Epidermal melanocyte (primary cell): Measurements from ENCODE around the gene PNLDC1.

Experiments
- DNase-seq: peaks from one replicate; pipeline ENCODE4 v3.0.0; 2011; ENCODE audit warnings: low spot score; ENCODE audit not compliant: insufficient read length

Gene PNLDC1, protein sequence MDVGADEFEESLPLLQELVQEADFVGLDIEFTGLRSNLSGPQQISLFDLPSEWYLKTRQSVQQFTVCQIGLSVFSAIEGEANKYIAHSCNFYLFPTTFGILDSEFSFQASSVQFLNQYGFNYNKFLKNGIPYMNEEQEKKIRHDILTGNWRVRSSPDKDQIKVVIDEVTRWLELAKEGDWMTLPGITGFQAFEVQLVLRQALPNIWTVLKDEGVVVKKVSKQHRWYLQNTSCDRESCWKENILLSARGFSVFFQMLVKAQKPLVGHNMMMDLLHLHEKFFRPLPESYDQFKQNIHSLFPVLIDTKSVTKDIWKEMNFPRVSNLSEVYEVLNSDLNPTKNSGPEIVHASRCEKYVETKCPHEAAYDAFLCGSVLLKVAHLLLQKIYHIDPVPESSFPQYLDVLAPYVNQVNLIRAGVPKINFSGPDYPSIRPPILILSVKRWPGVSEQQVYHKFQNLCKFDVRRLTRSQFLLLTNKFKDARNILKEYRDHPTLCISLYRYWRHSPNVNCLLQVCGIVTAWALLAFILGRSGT

DNA sequence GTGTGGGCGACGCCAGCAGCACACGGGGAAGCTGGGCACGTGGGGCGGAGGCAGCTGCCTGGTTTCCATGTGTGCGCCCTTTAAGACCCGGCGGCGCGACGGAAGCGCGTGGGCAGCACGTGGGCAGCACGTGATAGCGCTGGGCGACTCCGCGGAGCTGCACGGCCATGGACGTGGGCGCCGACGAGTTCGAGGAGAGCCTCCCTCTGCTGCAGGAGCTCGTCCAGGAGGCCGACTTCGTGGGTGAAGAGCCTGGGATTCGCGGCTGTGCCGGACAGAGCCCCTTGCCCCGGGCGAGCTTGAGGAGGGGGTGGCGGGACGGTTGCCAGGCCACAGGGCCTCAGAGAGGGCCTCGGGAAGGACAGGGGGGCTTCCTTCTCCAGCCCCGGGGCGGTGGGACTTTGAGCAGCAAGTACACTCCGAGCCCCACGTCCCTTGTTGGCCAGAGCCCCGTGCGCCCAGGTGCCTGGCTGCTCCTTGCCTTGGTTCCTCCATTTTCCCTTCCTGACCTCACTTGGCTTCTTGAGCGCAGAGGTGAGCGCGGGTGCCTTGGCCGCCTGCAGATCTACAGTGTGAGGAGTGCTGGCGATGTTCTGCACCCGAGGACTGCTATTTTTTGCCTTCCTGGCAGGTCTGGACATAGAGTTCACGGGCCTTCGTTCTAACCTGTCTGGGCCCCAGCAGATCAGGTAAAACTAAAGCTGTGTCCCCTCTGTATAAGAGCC is at the start of gene PNLDC1:
PNLDC1 (plus strand) TSS at position 136 of the 725 bp plus-strand sequence; CDS start at position 168, 32 bp downstream.
- DNase-seq = no peak

DNA sequence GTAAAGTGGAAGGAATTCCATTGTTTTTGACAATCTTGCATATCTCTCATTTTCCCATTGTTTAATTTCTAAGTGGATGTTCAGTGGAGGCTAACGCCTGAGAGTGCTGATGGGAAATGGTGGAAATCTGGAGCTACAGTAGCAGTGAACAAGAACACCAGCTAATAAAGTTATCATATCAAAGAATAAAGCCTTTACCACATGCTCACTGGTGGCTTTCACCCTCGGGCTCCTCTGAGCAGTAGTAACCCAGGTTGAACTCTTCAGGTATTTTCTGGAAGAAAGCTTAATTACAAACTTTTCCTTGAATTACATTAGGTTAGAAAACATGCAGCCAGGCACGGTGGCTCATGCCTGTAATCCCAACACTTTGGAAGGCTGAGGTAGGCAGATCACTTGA is 48.6 kb upstream of the PNLDC1 start:
- no peak for DNase-seq

DNA sequence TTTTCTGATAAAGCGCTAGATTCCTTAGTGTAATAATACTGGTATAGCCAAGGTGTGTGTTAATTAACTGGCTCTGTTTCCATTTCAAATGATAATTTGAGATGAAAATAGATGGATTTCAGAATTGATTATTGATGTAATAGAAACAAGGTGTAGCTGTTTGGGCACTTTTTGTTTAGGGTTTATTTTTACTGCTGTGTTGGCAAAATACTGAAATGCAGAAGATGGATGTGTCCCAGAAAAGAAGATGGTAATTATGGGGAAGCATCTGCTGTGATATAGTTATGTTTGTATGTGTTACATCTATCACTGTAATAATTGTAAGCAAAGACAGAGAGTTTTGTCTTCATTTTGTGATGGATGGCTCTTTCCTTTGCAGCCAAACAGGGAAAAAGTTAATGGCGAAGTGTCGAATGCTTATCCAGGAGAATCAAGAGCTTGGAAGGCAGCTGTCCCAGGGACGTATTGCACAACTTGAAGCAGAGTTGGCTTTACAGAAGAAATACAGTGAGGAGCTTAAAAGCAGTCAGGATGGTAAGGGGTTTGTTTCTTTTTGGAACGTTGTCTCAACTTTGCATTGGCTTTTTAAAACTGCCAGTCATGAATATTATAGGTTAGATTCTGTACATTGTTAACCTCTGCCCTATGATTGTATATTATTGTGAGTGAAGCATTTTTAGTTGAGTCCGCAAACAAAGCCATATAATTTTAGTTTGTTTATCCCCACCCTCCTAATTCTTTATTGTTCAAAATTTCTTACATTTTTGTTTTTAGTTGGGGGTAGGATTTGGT is 46.8 kb upstream of the PNLDC1 start:
- no peak for DNase-seq

DNA sequence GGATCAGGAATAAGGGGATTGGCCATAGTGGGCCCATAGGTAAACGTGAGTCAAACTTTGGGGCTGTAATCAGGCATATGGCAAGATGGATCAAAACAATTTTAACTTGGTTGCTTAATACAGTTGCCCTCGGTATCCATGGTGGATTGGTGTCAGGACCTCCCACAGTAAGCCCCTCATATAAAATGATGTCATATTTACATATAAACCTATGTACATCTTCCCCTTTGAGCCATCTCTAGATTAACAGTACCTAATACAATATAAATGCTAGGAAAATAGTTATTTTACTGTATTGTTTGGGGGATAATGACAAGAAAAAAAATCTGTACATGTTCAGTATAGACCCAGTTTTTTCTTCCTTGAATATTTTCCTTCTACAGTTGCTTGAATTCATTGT is 45.7 kb upstream of the PNLDC1 start:
- DNase-seq = no peak

DNA sequence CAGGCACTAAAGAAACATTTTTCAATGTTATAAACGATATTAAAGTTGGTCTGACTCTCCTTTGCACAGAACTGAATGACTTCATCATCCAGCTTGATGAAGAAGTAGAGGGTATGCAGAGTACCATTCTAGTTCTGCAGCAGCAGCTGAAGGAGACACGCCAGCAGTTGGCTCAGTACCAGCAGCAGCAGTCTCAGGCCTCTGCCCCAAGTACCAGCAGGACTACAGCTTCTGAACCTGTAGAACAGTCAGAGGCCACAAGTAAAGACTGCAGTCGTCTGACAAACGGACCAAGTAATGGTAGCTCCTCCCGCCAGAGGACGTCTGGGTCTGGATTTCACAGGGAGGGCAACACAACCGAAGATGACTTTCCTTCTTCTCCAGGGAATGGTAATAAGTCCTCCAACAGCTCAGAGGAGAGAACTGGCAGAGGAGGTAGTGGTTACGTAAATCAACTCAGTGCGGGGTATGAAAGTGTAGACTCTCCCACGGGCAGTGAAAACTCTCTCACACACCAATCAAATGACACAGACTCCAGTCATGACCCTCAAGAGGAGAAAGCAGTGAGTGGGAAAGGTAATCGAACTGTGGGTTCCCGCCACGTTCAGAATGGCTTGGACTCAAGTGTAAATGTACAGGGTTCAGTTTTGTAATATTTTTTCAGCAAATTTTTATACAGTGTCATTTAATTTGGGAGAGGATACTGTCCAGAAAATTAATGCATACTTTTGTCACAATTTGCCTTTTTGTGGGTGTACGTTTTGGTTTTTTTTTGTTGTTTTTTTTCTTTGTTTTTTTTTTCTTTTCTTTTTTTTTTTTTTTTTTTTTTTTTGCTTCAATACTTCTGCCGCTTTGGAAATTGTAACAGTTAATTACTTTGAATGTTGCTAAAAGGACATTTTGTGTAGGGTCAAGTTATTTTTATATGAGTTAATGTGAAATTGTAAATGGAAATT is 44.8 kb upstream of the PNLDC1 start:
- no peak for DNase-seq

DNA sequence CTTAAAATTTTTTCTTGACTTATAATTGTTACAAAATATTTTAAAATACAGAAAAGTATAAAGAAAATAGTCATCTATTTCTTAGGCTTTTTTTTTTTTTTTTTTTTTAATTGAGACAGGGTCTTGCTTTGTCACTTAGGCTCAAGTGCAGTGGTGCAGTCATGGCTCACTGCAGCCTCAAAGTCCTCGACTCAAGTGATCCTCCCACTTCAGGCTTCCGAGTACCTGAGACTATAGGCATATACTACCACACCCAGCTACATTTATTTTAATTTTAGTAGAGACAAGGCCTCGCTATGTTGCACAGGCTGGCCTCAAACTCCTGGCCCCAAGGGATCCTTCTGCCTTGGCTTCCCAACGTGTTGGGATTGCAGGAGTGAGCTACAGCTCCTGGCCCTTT is 43.6 kb upstream of the PNLDC1 start:
- no peak for DNase-seq

DNA sequence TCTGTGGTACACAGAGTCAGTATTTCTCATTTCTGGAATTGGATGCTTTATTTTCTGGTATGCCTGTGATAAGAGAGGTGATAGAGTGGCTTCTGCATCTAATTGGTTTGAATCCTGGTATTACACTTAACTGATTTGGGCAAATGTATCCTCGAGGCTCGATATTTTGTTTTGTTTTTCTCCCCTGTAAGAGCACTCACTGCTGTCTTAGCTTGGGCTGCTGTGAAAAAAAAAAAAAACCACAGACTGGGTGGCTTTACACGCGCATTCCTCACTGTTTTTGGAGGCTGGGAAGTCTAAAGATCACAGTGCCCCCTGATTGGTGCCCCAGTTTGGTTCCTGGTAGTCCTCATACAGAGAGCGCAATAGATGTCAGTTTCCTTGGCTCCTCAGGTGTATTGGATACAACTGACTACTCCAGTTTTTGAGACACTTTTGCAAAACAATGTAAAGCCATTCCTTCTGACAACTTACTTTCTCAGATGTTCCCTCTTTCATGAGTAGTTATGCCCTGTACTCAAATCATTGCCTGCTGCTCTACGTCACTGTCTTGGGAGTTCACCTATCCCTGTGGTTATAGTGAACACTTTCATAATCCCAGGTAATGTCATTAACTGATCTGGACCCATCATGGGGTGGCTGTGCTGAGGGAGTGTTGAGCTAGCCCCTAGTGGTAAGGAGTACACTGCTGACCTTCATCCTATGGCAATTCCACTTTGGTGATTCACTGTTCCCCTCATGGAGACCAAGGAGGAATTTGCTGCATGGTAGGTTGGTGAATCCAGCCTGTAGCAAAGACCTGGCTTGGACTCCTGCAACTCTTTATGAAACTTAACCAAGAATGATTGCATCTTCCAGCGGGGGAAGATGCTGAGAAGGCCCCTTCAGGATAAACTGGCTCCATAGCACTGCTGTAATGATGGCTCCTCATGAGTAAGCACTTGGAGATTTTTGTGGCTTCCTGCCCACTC is 41.8 kb upstream of the PNLDC1 start:
- DNase-seq = no peak

DNA sequence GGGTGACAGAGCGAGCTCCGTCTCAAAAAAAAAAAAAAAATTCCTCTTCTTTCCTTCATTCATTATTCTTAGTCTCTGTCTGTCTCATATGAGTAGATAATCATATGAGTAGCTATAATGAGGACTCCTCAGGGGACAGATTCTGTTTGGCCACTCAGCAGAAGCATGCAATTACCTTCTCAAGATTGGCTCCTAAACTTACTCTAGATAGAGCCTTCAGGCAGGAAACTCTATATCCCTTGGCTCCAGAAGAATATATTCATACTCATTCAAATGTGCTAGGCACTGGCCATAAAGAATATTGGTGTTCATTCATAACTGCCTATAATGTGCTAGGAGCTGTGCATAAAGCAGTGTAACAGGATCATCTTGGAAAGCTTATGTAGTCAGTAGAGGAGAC is 40.4 kb upstream of the PNLDC1 start:
- DNase-seq = no peak

DNA sequence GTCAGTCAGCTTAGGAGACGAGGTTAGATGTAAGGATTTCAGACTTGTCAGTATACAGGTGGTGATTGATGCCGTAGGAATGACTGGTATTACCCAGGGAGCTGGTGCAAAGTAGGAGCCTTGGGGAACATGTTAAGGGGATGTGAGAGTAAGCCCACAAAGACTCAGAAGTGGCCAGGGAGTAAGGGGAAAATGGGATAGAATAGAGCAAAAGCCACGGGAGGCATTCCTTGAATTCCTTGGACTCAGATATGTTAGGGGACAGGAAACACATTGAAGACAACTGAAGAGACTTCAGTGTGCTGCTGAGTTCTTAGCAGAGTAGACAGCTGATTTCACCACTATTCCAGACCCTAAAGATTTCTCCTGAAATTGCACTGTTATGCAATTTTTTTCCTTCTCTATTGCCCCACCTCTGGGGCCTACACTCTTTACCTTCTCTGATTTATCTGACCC is 39.4 kb upstream of the PNLDC1 start:
- DNase-seq = no peak

DNA sequence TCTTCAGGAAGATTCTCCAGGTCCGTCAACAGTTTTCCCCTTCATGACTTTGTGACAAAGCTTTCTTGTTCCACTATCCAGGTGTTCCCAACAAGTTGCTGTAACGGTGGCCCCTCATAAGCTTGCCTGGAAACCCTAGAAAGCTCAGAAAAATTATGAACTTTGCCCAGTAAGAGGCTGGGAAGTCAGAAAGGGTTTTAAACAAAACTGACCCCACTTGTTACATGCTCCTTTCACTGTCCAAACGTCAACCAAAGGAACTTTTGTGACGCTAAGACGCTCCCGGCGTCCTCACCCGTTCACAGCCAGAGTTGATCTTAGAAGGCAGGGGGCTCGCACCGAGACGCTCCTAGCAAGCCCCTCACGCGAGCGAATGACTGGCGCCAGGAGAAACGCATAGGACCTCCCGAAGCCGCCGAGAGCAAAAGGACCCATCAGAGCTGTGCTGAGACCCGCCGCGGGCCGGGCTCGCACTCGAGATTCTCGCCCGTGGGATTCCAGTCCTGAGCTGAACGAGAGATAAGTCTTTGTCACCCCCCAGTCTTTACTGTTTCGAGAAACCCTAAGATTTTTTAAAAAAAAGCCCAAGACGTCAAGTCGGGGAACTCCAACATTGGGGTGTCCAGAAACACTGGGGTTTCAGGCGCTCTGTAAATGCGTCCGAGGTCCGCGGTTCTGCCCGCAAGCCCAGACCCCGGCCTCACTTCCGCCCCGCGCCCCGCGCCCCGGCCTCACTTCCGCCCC is 38.8 kb upstream of the PNLDC1 start:
- DNase-seq = no peak

DNA sequence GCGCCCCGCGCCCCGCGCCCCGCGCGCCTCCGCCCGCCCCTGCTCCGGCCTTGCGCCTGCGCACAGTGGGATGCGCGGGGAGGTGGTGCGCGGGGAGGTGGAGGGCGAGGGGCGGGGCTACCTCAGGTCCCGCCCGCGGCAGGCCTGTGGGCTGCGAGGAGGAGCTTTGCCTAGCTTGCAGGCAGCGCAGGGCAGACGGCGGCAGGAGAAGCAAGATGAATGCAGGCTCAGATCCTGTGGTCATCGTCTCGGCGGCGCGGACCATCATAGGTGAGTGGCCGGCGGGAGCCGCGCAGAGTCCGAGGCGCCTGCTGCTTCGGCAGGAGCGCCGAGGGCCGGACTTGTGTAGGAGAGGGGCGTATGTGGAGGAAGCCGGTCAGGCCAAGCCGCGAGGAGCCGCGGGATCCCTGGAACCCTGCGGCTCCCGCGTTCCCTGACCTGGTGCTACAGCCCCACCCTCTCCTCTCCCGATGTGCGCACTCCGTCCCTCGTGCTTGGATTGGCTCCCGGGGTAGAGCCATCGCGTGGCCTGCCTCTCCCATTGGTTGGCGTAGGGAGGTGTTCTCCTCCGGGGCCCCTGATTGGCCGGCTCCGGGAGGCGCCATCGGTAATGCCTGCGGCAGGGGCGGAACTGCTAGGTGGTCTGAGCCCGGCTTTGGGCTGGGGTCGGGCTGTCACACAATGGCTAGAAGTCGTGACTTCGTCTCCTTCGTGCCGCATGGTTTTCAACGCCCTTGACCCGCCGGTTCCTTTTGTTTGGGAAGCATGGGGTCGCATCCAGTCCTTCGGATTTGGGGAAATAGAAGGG is 38.0 kb upstream of the PNLDC1 start, which contains the start of gene ACAT2:
ACAT2 (plus strand) TSS at position 173 of the 808 bp plus-strand sequence; CDS start at position 216, 43 bp downstream.
- peak; percentile 96 for DNase-seq

DNA sequence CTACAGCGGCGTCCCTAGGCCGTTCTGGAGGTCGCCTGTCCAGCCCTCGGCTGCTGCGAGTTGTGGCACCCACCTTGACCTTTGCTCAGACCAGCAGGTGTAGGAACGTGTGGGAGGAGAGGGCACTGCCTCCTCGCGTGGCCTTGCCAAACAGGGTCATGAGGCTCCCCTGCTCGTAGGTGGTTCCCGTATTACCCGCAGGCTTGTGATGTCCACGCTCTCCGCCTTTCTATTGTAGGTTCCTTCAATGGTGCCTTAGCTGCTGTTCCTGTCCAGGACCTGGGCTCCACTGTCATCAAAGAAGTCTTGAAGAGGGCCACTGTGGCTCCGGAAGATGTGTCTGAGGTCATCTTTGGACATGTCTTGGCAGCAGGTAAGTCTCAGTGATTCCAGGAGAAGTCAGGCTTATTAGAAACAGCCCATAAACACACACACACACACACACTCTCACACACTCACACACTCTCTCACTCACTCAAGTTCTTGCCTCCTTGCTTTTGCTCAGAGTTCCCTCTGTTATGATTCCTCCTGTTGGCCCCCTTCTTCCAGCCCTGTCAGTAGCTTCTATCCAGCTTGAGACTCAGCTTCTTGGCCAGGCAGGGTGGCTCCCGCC is 37.3 kb upstream of the PNLDC1 start:
- DNase-seq = no peak

DNA sequence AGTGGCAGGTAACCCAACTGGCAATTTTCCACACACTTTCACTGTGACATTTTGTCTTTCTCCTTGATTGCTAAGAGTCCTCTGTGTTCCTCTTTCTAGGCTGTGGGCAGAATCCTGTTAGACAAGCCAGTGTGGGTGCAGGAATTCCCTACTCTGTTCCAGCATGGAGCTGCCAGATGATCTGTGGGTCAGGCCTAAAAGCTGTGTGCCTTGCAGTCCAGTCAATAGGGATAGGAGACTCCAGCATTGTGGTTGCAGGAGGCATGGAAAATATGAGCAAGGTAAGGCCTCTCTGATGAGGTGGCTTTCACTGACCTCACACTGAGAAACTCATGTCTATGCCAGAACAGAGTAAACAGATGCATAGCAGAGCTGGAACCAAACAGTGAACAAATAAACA is 33.2 kb upstream of the PNLDC1 start:
- DNase-seq = no peak

DNA sequence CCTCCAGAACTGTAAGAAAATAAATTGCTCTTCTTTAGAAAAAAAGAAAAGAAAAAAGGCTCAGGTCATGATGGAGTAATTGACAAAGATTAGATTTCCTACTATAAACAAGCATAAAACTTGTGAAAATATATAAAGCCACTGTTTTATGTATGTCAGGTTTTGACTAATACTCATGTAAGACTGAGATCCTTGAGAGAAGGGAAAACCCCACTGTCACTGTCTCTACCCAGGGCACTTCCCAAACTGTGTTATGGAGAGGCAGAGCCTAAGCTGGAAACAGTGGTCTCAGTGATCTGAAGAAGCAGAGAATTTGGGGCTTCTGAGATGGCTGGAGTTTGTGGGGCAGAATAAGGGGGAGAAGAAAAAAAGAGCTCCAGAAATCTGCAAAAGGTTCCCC is 30.6 kb upstream of the PNLDC1 start:
- no peak for DNase-seq

DNA sequence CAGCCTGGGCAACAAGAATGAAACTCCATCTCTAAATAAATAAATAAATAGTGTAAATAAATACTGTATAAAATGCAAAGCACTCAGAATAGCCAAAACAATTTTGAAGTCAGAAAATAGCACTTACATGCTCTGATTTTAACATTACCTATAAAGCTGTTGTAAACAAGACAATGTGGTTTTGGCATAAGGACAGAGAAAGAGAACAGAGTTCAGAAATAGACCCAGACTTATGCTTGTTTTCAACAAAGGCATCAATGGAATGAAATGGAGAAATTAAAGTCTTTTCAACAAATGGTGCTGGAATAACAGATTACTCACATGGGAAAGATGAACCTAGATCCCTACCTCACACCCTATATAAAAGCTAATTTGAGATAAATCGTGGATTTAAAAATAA is 27.9 kb upstream of the PNLDC1 start:
- no peak for DNase-seq

DNA sequence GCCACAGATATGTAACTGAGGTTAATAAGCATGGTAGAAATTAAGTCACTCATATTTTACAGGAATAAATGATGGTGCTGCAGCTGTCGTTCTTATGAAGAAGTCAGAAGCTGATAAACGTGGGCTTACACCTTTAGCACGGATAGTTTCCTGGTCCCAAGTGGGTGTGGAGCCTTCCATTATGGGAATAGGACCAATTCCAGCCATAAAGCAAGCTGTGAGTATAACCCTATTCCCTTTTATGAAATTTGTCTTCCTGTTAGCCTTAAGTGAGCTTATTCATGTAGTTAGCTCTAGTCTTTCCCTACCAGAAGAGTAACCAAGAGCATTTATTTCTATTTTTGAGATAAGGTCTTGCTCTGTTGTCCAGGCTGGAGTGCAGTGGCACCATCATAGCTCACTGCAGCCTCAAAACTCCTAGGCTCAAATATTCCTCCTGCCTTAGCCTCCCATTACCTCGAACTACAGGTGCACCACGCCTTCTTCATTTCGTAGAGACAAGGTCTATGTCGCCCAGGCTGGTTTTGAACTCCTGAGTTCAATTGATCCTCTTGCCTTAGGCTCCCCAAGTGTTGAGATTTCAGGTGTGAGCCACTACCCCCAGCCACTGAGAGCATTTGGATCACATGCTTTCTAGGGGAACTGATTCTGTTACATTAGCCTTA is 22.7 kb upstream of the PNLDC1 start:
- no peak for DNase-seq

DNA sequence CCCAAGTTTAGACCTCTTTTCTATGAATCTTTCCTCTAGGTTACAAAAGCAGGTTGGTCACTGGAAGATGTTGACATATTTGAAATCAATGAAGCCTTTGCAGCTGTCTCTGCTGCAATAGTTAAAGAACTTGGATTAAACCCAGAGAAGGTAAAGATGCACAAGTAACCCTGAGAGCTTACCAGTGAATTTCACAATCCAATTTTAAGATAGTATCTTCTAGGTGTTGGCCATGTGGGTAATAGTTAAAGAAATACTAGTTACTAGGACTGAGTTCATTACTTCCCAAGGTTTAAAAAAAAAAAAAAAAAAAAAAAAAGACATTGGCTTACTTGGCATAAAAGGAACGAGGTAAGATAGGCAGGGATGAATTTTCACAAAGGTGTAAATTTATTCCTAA is 21.9 kb upstream of the PNLDC1 start:
- DNase-seq = no peak
